ENCODE data around the gene GUK1. TPM values are rescaled to one million over a fixed set of nuclear protein-coding genes. Genes with fewer than 3 reads are reported as not detected.

The GUK1 gene
- polyA plus RNA-seq, 1 donor from 2014 or later: 502 TPM

GRCh38 chr1:228190778-228191177 lies 50.7 kb downstream of the GUK1 start:
- Histone ChIP-seq H3K27me3 (ENCODE audit: insufficient read depth, low read depth, low read length) (no peaks in the 10 kb centered on the region), H3K27ac (ENCODE audit: low read length) (no peak overlapping the region), H2AFZ (ENCODE audit: low read depth, low read length) (no peak overlapping the region), H3K9me2 (ENCODE audit: insufficient read depth, low read length) (no peaks in the 10 kb centered on the region), H3K9me3 (ENCODE audit: low read length) (peaks cover 7% of the 10 kb centered on the region), H3K4me2 (ENCODE audit: low read length) (no peak overlapping the region), H3K9ac (ENCODE audit: low read length) (no peak overlapping the region), H3K79me2 (replicated peaks; ENCODE audit: insufficient read depth, low read length) (no peaks in the 10 kb centered on the region), H3F3A (ENCODE audit: insufficient read depth, low read length, poor library complexity, severe bottlenecking) (no peaks in the 10 kb centered on the region), H4K20me1 (ENCODE audit: insufficient read depth) (no peaks in the 10 kb centered on the region), H3K4me3 (ENCODE audit: low read length) (no peak overlapping the region), H3K36me3 (ENCODE audit: insufficient read depth, low read length) (no peaks in the 10 kb centered on the region)
- TF ChIP-seq CTCF (IDR thresholded peaks at IDR 0.05; ENCODE audit: poor library complexity, severe bottlenecking): no peak

GRCh38 chr1:228194436-228194835 lies 54.4 kb downstream of the GUK1 start:
- peaks cover 4% of the 10 kb centered on the region for H3K9me3 ChIP-seq (ENCODE audit: low read length)
- TF ChIP-seq REST (IDR thresholded peaks at IDR 0.05; ENCODE audit: borderline replicate concordance): no peak
- no peak for TF ChIP-seq POLR2AphosphoS5 (IDR thresholded peaks at IDR 0.05)
- no peak for TF ChIP-seq MXI1 (conservative IDR thresholded peaks at IDR 0.05; ENCODE audit: poor library complexity, severe bottlenecking)
- no peak for TF ChIP-seq RAD21 (conservative IDR thresholded peaks at IDR 0.05)
- TF ChIP-seq CTCF (IDR thresholded peaks at IDR 0.05; ENCODE audit: poor library complexity, severe bottlenecking): no peak
- no peak for TF ChIP-seq SMC3 (conservative IDR thresholded peaks at IDR 0.05; ENCODE audit: poor library complexity)
- TF ChIP-seq EP300 (conservative IDR thresholded peaks at IDR 0.05; ENCODE audit: poor library complexity, severe bottlenecking): no peak
- TF ChIP-seq EZH2 (IDR thresholded peaks at IDR 0.05; ENCODE audit: borderline replicate concordance, insufficient read depth, low read length, poor library complexity, severe bottlenecking): no peak
- TF ChIP-seq TAF1 (IDR thresholded peaks at IDR 0.05; ENCODE audit: low read depth): no peak
- no peaks in the 10 kb centered on the region for H3K27me3 ChIP-seq (ENCODE audit: insufficient read depth, low read depth, low read length)
- H3K79me2 ChIP-seq (replicated peaks; ENCODE audit: insufficient read depth, low read length): no peaks in the 10 kb centered on the region
- no peak overlapping the region for H3K4me2 ChIP-seq (ENCODE audit: low read length)
- no peaks in the 10 kb centered on the region for H3K9me2 ChIP-seq (ENCODE audit: insufficient read depth, low read length)
- no peaks in the 10 kb centered on the region for H3K36me3 ChIP-seq (ENCODE audit: insufficient read depth, low read length)
- H3K27ac ChIP-seq (ENCODE audit: low read length): no peak overlapping the region
- no peak overlapping the region for H3K9ac ChIP-seq (ENCODE audit: low read length)
- no peak overlapping the region for H2AFZ ChIP-seq (ENCODE audit: low read depth, low read length)
- no peaks in the 10 kb centered on the region for H4K20me1 ChIP-seq (ENCODE audit: insufficient read depth)
- no peak overlapping the region for H3K4me3 ChIP-seq (ENCODE audit: low read length)
- H3F3A ChIP-seq (ENCODE audit: insufficient read depth, low read length, poor library complexity, severe bottlenecking): no peaks in the 10 kb centered on the region
